ENCODE data around the gene CDH13. TPM values are rescaled to one million over a fixed set of nuclear protein-coding genes. Genes with fewer than 3 reads are reported as not detected.

The CDH13 gene
- total RNA-seq, 1 donor from 2014 or later: 81.1 TPM

- H3K36me3 Mint-ChIP-seq (ENCODE audit: unreplicated experiment): no peaks in the 10 kb centered on the region
- H3K27me3 Mint-ChIP-seq (ENCODE audit: unreplicated experiment): peaks cover 8% of the 10 kb centered on the region
- H3K4me1 Mint-ChIP-seq (ENCODE audit: low read depth, unreplicated experiment): peaks cover 2% of the 10 kb centered on the region
- no peak for TF ChIP-seq CTCF (IDR thresholded peaks at IDR 0.05; ENCODE audit: partially characterized antibody, unreplicated experiment)
- no peak for DNase-seq
- H3K27ac Mint-ChIP-seq (ENCODE audit: unreplicated experiment): no peak overlapping the region
- no peak overlapping the region for H3K4me3 Mint-ChIP-seq (ENCODE audit: unreplicated experiment)
- H3K9me3 Mint-ChIP-seq (ENCODE audit: unreplicated experiment): peaks cover 1% of the 10 kb centered on the region
These were observed 1074.1 kb downstream of the CDH13 start for GRCh38 chr16:83700918-83701317.

GRCh38 chr16:83701494-83701893 lies 1074.7 kb downstream of the CDH13 start:
- Mint-ChIP-seq H3K4me3 (ENCODE audit: unreplicated experiment) (no peak overlapping the region), H3K9me3 (ENCODE audit: unreplicated experiment) (peaks cover 1% of the 10 kb centered on the region)

DNA sequence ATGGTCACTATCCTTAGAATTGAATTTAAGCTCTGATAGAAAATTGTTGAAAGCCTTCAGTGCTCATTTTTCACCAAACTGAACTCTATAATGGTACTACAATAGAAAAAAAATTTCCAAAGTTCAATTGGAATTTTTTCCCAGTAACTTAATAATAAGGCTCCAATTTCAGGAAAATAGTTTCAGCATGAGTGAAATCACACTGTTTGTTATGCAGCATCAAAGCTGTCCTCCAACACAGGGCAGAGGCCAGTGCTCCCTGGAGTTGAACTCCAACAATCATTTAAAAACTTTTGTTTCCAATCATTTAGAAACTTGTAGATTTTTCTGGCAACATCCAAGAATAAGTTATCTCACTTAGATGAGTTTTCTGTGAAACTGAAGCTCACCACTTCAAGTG lies 1077.9 kb downstream of the CDH13 start:
- H3K4me1 Mint-ChIP-seq (ENCODE audit: low read depth, unreplicated experiment): peaks cover 2% of the 10 kb centered on the region
- no peak overlapping the region for H3K27ac Mint-ChIP-seq (ENCODE audit: unreplicated experiment)
- peaks cover 1% of the 10 kb centered on the region for H3K9me3 Mint-ChIP-seq (ENCODE audit: unreplicated experiment)
- no peak for DNase-seq
- no peak overlapping the region for H3K4me3 Mint-ChIP-seq (ENCODE audit: unreplicated experiment)
- no peak for TF ChIP-seq CTCF (IDR thresholded peaks at IDR 0.05; ENCODE audit: partially characterized antibody, unreplicated experiment)
- H3K36me3 Mint-ChIP-seq (ENCODE audit: unreplicated experiment): peaks cover 5% of the 10 kb centered on the region
- peaks cover 7% of the 10 kb centered on the region for H3K27me3 Mint-ChIP-seq (ENCODE audit: unreplicated experiment)

More at GRCh38 chr16:83701494-83701893, 1074.7 kb downstream of the CDH13 start:
- DNase-seq: no peak
- Mint-ChIP-seq H3K27me3 (ENCODE audit: unreplicated experiment) (peaks cover 8% of the 10 kb centered on the region), H3K4me1 (ENCODE audit: low read depth, unreplicated experiment) (peaks cover 2% of the 10 kb centered on the region), H3K36me3 (ENCODE audit: unreplicated experiment) (no peaks in the 10 kb centered on the region), H3K27ac (ENCODE audit: unreplicated experiment) (no peak overlapping the region)
- no peak for TF ChIP-seq CTCF (IDR thresholded peaks at IDR 0.05; ENCODE audit: partially characterized antibody, unreplicated experiment)

DNA sequence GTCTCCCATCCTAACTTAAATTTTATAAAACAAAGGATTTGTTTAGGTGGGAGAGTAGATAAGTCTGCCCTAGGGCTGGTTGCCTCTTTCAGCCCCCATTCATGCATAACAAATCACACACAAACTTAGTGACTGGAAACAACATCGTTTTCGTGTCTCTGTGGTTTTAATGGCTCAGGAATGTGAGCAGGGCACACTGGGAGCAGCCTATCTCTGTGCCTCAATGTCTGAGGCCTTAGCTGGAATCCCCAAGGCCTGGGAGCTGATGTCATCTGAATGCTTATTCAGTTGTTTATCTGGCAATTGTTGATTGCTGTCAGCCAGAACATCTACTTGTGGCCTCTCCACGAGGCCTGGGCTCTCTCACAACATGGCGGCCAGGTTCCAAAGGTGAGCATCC lies 1079.1 kb downstream of the CDH13 start:
- Mint-ChIP-seq H3K27ac (ENCODE audit: unreplicated experiment) (no peak overlapping the region), H3K9me3 (ENCODE audit: unreplicated experiment) (peaks cover 1% of the 10 kb centered on the region), H3K4me1 (ENCODE audit: low read depth, unreplicated experiment) (no peaks in the 10 kb centered on the region), H3K27me3 (ENCODE audit: unreplicated experiment) (peaks cover 7% of the 10 kb centered on the region), H3K4me3 (ENCODE audit: unreplicated experiment) (no peak overlapping the region), H3K36me3 (ENCODE audit: unreplicated experiment) (peaks cover 5% of the 10 kb centered on the region)
- no peak for DNase-seq
- TF ChIP-seq CTCF (IDR thresholded peaks at IDR 0.05; ENCODE audit: partially characterized antibody, unreplicated experiment): no peak

- Mint-ChIP-seq H3K4me3 (ENCODE audit: unreplicated experiment) (no peak overlapping the region), H3K9me3 (ENCODE audit: unreplicated experiment) (peaks cover 1% of the 10 kb centered on the region), H3K4me1 (ENCODE audit: low read depth, unreplicated experiment) (no peaks in the 10 kb centered on the region), H3K27ac (ENCODE audit: unreplicated experiment) (no peak overlapping the region), H3K27me3 (ENCODE audit: unreplicated experiment) (peaks cover 5% of the 10 kb centered on the region), H3K36me3 (ENCODE audit: unreplicated experiment) (peaks cover 5% of the 10 kb centered on the region)
- TF ChIP-seq CTCF (IDR thresholded peaks at IDR 0.05; ENCODE audit: partially characterized antibody, unreplicated experiment): no peak
- no peak for DNase-seq
These were observed 1079.6 kb downstream of the CDH13 start for GRCh38 chr16:83706394-83706793.
